Fibroblast of skin of scalp (primary cell): Measurements from ENCODE around the gene FNBP1.
"Not testable (repeated sequence)": the region's sequence is repeated elsewhere in the genome, so short reads cannot be mapped to it uniquely, and the experiment has no call there.

Experiments used
- DNase-seq: peaks from one replicate; pipeline ENCODE4 v3.0.0-alpha.2; 2013

The FNBP1 gene

DNA sequence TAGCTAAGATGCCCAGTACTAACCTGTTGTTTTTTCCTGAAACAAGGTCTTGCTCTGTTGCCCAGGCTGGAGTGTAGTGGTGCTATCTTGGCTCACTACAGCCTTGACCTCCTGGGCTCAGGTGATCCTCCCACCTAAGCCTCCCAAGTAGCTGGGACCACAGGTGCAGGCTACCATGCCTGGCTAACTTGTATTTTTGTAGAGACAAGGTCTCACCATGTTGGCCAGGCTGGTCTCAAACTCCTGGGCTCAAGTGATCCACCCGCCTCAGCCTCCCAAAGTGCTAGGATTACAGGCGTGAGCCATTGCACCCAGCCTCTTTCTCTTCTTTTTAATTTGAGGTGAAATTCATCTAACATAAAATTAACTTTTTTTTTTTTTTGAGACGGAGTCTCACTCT is 21.1 kb downstream of the FNBP1 start:
- DNase-seq = not testable (repeated sequence)

DNA sequence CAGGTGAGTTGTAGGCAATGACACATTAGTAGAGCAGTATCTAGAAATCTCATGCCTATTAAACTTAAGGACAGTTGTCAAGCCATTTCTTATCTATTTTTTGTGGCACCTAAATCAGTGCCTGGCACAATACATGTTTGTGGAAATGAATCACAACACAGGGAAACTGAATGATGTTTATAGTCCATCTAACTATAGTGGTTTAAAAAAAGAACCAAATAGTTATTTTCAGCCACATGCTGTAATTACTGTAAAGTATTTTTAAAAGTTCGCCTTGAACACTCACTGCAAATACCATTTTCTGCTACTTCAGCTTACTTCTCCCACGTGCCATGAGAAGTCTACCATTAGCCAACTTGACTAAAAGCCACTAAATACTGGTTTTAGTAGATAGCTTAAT is 21.9 kb downstream of the FNBP1 start:
- DNase-seq = no peak

DNA sequence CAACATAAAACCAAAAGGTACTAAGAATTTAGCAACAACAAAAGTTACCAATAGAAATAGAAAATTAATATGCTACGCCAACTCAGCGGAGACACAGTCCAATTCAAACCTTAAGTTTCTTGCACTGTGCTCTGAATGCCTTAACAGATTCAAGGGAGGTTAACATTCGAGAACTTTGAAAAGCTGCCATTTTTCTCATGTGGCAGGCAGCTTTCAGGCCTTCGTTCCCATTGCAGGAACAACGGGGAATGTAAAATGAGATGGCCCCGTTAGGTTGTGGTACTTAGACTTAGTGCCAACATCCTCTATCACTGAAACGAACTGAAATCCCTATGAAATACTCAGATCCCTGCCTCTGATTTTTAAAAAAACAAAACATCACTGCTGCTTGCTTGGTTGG is 22.4 kb downstream of the FNBP1 start:
- DNase-seq = no peak

DNA sequence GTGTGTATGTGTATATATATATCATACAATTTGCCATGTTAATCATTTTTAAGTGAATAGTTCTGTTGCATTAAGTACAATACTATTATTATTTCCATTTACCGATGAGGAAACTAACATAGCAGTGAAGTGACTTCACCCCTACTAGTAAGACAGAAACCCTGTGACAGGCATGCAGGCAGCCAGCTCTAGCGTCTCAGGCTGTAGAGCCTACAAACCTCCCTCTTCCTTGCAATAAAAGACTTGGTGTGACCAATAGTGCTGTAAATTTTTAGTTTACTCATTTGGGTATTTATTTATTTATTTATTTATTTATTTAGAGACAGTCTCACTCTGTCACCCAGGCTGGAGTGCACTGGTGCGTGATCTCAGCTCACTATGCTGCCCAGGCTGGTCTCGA is 24.7 kb downstream of the FNBP1 start:
- peak; percentile 26 for DNase-seq

DNA sequence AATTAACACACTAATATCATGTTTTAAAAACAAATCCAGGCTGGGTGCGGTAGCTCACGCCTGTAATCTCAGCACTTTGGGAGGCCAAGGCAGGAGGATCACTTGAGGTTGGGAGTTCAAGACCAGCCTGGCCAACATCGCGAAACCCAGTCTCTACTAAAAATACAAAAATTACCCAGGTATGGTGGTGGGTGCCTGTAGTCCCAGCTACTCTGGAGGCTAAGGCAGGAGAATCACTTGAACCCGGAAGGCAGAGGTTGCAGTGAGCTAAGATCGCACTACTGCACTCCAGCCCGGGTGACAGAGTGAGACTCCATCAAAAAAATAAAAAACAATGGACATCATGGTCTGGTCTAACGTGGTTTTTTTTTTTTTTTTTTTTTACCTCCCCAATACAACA is 25.5 kb downstream of the FNBP1 start:
- not testable (repeated sequence) for DNase-seq

DNA sequence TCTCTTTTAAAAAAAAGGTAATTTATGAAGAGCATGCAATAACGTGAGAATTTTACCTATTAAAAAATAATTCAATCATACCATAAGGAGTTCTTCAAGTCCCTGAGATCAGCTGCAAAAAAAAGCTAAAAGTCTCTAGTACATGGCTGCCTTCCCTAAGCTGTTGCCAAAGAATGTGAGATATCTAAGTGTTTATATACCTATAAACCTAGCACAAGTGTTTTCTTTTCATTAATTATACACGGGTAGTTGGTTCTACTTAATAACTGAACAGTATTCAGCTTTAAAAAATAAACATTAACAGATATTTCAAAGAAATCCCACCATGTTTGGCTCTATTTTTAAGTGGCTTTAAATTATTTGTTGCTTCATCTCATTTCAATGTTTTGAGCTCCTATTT is 25.9 kb downstream of the FNBP1 start:
- no peak for DNase-seq

DNA sequence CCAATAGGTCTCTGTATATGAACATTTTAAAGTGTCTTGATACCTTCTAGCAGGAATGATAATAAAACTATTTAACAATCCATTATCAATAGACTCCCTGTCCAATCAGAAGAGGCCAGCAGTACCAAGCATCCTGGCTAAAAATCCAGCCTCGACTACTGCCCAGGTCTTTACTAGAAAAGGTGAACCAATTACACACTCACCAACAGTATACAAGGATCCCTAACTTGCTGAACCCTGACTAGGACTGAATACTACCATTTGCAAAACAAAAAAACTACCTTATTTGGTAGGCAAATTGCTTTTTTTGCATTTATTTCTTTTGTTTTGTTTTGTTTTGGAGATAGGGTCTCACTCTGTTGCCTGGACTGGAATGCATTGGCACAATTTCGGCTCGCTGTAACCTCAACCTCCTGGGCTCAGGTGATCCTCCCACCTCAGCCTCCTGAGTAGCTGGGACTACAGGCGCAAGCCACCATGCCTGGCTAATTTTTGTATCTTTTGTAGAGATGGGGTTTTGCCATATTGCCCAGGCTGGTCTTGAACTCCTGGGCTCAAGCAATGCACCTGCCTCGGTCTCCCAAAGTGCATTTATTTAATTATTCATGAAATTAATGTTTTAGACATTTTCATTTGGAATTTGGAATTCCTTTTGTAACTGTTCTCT is 27.5 kb downstream of the FNBP1 start:
- DNase-seq = no peak

DNA sequence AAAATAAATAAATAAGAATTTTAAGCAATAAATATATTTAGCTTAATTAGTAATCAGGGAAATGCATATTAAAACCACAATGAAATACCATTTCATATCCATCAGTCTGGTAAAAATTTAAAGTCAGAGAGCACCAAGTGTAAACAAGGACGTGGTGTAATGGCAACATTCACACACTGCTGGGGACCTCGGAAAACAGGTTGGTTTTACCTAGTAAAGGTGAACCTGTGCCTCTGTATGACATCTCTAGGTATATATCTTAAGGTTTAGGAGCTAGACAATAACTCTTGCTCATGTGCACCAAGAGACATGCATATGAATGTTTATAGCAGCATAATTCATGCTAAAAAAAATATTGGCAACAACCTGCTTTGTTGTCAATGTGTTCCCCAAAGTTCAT is 29.7 kb downstream of the FNBP1 start:
- DNase-seq = no peak

DNA sequence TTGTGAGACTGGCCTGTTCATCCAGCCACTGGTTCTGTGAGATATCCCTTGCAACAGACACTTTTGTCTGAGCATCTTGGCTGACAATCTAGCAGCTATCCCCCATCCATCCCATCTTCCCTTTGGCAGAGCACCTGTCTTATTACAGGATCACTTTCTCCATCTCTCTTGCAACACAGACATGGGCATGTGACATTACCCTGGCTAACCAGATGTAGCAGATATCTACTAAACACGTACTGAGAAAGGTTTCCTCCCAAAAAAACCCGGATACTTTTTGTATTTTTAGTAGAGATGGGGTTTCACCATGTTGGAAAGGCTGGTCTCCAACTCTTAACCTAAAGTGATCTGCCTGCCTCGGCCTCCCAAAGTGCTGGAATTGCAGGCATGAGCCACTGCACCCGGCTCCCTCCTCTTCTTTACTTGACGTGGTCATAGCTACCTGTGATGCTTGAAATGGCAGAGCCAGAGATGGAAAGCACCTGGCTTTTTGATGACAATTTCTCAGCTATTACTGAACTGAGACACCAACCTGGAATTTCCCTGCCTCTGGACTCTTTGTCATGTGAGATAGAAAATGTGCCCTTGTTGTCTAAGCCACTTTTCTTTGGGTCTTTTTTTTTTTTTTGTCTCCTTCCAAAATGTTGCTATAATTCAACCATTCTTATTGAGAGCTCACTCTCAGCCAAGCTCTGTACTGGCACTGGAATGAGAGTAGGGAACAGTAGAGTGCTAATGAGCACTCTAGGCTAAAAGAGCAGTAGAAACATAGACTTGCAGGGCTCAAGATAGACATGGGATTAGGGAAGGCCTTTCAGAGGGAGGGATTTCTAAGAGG is 32.6 kb downstream of the FNBP1 start:
- DNase-seq = no peak

DNA sequence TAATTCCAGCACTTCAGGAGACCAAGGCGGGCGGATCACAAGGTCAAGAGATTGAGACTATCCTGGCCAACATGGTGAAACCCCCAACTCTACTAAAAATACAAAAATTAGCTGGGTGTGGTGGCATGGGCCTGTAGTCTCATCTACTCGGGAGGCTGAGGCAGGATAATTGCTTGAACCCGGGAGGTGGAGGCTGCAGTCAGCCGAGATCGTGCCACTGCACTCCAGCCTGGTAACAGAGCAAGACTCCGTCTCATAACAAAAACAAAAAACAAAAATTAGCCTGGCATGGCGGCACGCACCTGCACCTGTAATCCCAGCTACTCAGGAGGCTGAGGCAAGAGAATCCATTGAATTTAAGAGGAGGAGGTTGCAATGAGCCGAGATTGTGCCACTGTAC is 33.4 kb downstream of the FNBP1 start:
- DNase-seq = not testable (repeated sequence)

DNA sequence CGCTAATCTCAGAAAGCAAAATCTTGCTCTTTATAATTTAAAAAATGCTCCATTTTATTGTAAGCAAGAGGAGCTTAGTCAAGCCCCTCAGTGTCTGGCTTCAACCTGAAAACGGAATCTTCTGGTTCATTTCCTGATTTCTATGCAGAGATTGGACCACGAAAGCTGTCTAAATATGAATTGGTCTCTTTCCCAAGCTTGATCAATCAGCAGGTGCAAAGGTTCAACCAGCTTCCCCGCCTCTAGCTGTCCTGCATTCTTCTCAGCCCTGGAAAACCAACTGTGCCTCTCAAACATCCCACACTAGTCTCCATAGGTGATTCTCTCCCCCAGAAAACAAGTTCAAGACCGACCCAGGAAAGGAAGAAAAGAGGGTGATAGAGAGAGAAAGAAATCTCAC is 34.5 kb downstream of the FNBP1 start:
- no peak for DNase-seq

DNA sequence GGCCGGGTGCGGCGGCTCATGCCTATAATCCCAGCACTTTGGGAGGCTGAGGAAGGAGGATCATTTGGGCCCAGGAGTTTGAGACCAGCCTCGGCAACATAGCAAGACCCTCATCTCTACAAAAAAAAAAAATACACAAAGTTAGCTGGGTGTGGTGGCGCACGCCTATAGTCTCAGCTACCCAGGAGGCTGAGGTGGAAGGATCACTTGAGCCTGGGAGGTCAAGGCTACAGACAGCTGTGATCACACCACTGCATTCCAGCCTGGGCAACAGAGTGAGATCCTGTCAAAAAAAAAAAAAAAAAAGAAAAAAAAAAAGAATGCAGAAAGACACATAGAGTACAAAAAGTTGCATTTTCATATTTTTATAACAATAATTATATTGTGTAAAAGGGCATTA is 36.0 kb downstream of the FNBP1 start:
- not testable (repeated sequence) for DNase-seq

DNA sequence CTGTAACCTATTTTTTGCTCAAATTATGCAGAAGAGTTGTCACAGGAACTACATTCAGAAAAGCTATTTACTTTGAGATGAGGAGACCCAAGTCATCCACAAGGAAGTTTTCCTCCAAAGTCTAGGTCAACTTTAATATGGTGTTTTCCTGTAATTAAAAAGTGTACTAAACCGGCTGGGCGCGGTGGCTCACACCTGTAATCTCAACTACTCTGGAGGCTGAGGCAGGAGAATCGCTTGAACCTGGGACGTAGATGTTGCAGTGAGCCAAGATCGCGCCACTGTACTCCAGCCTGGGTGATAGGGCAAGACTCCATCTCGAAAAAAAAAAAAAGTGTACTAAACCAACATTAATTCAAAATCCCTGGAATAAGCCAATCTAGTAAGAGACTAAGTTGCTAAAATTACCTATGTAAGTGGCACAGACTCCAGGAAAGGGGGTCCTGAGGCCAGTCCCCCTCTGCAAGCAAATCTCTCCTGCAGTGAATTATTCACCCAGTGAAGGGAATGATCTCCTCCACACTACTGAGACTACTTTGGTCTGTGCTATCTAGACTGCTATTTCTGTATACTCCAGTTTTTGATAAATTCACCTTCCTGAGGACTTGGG is 38.9 kb downstream of the FNBP1 start:
- DNase-seq = no peak

DNA sequence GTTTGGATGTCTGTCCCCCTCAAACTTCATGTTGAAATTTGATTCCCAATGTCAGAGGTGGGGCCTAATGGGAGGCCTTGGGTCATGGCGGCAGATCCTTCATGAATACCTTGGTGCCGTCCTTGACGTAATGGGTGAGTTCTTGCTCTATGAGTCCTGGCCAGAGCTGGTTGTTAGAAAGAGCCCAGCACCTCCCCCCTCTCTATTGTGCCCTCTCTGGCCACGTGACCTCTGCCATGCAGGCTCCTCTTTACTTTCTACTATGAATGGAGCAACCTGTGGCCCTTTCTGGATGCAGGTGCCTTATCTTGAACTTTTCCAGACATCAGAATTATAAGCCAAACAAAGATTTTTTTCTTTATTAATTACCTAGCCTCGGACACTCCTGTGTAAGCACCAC is 40.7 kb downstream of the FNBP1 start:
- no peak for DNase-seq

DNA sequence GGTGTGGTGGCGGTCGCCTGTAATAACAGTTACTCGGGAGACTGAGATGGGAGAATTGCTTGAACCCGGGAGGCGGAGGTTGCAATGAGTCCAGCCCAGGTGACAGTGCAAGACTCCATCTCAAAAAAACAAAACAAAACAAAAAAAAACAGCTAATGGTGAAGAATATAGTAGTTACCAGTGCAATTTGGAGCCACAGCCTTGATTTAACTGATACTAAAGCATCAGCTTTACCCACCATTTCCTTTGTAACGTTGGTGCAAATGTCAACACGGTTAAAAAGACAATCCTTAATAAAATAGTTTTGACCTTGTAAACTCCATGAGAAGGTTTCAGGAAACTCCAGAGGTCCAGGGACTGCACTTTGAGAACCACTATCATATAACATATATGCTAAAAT is 41.8 kb downstream of the FNBP1 start:
- DNase-seq = no peak

DNA sequence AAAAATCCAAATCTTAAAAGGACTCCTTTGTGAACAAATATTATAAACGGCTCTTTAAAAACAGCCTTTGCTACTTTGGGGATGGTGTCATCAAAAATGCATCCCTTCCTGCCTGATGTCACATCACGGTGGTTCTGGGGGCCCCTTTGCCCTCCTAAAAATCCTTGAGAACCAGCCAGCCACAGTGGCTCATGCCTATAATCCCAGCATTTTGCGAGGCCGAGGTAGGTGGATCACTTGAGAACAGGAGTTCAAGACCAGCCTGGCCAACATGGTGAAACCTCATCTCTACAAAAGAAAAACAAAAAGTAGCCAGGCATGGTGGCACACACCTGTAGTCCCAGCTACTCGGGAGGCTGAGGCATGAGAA is 43.9 kb downstream of the FNBP1 start:
- peak; percentile 48 for DNase-seq

DNA sequence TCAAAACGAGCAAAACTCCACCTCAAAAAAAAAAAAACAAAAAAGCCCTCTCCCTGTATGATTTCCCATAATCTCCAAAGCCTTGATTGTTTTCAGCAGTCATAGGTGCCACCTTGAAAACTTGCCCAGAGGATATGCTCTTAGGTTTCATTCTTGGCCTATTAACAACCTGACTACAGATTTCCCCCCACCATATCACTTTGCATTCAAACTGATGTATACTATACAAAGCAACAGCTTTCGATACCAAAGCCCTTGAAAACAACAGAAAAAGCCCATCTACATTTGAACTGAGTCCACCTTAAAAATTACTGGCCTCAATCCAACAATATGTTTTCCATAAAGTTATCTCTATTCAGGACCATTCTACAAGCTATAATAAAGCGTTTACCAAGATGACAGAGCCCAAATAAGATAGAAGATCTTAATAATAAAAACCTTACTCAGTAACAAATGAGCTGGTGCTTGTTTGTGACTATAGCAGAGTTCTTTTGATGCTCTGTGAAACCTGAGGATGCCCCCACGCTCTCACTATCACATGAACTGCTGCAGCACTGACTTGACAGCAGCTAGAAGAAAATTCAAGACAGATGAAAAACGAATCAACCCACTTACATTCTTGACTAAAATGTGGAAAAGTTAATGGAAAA is 44.4 kb downstream of the FNBP1 start:
- no peak for DNase-seq

DNA sequence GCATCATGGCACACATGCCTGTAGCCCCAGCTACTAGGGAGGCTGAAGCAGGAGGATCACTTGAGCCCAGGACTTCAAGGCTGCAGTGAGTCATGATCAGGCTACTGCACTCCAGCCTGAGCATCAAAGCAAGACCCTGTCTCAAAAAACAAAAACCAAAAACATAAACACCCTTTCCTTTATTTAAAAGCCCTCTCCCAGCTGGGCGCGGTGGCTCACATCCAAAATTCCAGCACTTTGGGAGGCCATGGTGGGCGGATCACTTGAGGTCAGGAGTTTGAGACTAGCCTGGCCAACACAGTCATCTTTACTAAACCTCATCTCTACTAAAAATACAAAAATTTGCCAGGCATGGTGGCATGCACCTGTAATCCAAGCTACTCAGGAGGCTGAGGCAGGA is 45.3 kb downstream of the FNBP1 start:
- DNase-seq = peak; percentile 37

DNA sequence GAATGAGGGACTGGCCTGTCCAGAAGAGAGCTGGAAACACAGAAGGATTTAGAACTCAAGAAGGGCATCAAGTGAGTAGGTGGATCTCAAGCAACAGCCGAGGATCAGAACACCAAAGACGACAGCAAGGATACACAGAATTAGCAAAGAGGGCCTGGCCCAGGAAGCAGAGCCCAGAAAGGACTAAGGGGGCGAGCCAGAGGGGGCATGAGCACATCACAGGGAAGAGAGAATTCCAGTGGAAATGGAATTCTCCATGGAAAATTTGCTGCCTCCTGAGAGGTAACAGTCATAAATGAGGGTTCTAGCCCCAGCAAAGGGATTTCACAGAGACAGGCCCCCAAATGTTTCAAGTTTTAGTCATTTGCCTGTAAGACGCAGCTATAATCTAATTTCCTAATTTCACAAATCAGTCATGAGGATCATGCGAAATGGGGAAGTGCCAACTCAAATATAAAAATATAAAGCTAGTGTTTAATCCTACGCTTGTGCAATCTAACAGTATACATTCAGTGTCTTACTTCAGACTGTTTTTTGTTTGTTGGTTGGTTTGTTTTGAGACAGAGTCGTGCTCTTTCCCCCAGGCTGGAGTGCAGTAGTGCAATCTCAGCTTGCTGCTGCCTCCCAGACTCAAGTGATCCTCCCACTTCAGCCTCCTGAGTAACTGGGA is 46.7 kb downstream of the FNBP1 start:
- peak; percentile 57 for DNase-seq

DNA sequence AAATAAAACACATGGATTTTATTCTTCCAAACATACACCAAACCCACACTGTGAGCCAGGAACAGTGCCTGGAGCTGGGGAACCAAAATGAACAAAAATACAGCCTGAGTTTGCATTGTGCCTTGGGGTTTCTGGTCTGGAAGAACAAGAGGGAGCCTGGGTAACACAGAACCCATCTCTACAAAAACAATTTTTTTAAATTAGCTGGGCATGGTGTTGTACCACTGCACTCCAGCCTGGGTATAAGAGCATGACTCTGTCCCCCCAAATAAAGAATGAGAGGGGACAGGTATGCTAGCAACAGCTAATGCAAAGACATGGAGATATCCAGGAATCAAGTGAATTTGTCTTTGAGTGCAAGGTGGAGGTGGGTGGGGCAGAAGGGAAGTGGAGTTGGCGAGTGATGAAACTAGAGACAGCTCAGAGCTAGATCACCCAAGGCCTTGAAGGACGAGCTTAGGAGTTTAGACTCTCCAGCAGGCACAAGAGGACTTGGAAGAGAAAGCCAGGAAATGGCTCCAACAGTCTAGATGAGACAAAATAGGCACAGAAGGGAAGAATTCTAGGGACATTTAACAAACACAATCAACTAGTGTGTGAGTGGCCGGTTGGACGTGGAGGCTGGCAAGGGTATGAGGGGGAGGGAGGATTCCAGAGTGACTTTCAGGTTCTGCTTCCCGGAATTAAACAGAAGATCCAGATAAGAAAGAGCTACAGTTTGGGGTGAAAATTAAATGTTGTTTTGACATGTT is 47.4 kb downstream of the FNBP1 start:
- no peak for DNase-seq

DNA sequence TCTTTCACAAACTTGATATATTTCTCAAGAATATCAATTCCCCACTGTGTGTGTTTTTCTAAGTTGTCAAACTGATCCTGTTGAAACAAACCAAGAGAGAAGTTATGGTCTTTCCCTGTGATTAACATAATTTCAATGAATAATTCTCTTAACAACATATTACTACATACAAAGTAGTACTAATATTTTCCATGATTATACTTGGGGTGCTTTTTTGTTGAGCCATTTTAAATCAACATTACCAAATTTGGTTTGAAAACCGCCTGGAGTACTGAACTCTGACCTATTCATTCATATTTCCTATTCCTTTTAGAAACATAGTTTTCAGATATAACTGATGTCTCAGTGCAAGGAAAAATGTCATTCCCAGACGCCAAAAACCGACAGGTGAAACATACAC is 48.1 kb downstream of the FNBP1 start:
- peak; percentile 32 for DNase-seq

DNA sequence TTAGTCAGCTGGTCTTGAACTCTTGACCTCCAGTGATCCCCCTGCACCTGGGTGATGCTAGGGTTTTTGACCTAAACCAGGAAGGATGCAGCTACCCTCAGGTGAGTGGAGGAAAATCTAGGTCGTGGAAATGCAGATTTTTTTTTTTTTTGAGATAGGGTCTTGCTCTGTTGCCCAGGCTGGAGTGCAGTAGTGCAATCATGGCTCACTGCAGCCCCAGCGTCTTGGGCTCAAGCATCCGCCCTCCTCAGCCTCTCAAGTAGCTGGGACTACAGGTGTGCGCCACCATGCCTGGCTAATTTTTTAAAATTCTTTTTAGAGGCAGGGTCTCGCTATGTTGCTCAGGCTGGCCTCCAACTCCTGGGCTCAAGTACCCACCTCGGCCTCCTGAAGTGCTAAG is 51.9 kb downstream of the FNBP1 start:
- not testable (repeated sequence) for DNase-seq
